Retina (tissue), 1 donor: ENCODE results near the gene TRAPPC1.

Source experiments
- DNase-seq: peaks from one replicate; pipeline ENCODE4 v3.0.0-alpha.2; 2016

Gene TRAPPC1

DNA sequence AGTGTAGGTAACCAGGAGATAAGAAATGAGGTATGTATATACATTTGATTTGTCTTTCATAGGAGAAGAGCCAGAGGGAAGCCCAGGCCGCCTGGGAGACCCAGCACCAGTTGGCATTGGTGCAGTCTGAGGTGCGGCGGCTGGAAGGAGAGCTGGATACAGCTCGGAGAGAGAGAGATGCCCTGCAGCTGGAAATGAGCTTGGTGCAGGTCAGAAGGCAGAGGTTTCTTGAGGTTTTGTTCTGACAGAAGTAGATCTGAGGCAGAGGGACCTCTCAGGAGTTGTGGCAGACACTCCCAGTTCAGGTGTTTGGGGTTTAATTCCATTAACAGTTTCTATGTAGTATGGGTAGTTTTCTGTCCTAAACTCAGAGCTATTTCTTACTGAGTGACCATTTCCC lies 8.3 kb upstream of the TRAPPC1 start:
- no peak for DNase-seq

DNA sequence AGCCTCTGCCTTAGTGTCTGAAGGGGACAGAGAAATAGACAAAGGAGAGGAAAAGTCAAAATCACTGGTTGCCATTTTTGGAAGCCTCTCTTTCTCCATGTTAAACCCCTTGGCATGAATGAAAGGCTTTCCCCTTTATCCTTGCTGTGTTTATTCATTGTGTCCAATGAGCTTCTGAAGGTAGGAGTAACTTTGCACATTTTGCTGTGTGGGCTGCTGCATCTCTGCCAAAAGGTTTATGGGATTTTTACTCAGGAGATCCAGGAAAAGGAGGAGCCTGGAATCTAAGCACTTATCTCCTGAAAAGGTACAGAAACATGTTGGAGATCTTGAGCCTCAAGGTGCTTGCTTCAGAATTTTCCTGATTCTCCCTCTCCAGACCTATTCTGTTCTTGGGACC lies 4.1 kb upstream of the TRAPPC1 start:
- DNase-seq, result no peak

DNA sequence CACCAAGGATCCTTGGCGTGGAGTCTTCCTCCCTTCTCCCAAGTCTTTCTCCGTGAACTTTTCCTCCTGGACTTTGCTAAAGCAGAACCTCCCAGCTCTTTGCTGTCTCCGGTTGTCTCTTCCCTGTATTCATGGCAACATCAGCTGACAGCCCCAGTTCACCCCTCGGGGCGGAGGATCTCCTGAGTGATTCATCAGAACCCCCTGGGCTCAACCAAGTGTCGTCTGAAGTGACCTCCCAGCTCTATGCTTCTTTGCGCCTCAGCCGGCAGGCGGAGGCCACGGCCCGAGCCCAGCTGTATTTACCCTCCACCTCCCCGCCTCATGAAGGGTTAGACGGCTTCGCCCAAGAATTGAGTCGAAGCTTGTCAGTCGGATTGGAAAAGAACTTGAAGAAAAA lies 1.2 kb upstream of the TRAPPC1 start:
- no peak for DNase-seq

DNA sequence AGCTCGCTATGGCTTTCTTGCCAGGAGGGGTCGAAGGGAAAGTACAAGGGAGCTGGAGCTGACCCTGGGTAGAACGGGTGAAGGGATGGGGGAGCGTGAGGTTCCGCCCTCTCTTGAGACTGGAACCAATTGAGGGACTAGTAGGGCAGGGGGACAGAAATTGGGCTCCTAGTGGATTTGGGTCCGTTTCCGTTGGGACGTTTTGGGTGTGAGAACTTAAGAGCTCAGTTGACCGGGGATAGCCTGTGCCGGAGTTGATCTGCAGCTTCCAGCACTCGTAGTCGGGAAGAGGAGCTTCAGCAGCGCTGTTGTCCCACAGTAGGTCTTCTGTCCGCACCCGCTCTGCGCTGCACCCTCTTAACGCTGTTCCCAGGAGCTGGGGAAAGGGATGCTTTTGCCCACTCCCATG lies 741 bp upstream of the TRAPPC1 start:
- DNase-seq, result no peak

DNA sequence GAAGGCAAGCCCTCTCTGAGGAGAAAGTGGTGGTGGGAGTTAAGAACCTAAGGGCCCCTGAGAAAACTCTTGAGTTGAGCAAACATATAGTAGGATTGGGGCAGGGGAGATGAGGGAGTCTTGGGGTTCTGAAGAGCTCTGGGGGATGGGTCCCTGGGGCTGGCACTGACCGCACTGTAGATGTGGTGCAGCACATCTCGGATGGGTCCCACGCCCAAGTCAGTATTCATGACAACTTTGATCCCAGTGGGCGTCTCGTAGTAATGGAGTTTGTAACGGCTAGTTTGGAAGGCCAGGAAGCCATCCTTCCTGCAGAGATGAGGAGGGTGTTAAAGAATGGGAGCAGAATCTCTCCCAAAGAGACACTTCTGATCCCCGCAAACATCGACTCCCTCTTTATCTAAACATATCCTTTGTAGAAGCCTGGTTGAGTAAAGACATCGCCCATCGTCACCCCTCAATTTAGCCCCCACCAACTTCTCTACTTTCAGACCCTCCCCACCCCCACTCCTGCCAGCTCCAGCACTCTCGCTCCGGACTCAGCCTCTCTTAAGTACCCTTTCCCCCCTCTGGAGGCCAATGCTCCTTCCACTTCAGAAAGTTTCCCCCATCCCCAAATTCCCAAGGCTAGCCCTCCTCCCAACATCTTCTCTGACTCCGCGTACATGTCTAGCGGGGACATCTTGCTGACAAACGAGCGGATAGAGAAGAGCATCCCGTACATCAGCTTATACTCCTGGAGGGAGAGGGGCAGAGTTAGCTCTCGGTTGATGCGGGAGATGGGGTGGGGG lies 710 bp downstream of the TRAPPC1 start:
- DNase-seq, result no peak

DNA sequence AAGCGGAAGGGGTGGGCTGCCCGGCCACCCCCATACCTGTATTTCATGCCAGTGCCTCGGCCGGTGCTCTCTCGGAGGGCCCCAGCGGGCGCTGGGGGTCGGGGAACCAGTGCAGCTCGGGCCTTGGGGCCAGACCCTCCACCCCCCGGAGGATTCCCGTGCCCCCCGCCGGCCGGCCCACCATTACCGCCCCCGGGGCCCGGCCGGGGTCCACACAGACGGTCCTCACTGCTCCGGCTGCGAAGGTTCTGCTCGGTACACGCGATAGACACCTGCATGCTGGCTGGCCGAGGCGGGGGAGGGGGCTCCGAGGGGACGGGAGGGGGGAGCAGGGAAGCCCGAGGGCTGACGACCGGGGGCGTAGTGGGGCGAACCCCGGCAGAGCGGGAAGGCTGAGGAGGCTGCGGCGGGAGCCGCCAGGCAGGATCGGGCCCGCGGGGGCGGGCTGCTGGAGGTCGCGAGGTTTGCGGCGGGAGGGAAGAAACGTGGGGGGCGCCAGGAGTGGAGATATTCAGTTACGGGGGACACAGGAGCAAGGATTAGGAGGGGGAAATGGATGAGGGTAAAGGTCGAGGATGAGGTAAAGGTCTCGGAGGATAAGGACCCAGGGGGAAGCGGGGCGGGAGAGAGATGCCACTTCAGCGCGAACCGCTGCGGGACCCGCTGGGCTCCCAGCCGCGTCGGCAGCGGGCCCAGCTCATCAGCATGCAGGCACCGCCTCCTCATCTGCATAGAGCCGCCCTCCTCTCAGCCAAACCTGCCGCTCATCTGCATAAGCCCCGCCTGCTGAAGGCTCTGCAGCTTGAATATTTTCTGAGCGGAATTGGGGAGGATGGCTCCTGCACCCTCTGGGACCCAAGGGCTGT lies 2.4 kb downstream of the TRAPPC1 start, which contains the start of gene KCNAB3:
Gene KCNAB3 (minus strand): TSS at position 699 of the 866 bp plus-strand sequence. CDS start 421 bp downstream, at position 278.
- DNase-seq, result peak; percentile 86

DNA sequence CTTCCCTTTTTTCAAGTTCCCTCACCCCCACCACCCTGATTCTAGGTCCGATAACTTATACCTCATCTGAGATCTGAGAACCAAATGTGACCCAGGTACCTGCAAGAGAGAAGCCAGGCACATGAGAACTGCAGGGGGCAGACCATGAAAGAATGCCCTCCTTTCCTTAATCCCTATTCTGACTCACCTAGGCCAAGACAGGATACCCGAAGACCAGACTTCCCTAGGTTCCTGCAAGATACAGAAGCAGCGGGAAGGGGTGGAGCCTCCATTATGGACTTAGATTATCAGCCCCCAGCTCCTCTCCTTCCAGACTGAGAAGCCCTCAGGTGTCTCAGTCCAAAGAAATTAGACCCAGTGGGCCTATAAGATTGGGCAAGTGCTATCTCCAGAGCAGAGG lies 4.2 kb downstream of the TRAPPC1 start:
- no peak for DNase-seq

DNA sequence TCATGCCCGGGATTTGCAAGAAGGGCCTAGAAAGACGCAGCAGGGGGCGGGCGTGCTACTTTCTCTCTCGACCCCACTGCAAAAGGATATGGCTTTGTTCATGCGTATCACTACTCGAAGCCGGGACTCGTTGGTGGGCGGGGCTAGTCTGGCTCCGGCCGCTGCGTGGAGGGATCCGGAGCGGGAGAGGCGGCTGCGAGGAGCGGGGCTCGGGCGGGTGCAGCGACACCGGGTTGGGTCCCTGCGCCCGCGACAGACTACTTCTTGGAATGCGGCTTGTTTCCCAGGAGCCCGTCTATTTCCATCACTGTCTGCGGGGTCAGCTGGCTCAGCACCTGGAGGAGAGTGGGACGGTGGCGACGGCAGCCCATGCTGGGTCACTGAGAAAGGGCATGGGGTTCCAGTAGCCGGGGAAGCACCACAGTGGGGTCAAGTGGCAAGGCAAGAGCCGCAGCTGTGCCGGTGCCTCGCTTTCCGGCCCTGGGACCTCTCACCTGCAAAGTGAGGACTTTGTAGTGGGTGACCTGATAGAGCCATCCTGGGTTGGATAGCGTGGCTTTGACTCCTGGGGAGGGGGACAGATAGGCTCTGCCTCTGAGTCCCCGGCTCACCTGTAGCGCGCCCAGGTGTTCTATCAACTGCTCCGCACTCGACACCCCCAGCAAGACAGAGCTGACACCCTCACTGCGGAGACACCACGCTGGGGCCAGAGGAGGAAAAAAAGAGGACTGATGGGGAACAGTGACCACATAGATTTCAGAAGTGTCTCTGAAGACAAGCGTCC lies 8.7 kb downstream of the TRAPPC1 start:
- DNase-seq, result peak; percentile 93

DNA sequence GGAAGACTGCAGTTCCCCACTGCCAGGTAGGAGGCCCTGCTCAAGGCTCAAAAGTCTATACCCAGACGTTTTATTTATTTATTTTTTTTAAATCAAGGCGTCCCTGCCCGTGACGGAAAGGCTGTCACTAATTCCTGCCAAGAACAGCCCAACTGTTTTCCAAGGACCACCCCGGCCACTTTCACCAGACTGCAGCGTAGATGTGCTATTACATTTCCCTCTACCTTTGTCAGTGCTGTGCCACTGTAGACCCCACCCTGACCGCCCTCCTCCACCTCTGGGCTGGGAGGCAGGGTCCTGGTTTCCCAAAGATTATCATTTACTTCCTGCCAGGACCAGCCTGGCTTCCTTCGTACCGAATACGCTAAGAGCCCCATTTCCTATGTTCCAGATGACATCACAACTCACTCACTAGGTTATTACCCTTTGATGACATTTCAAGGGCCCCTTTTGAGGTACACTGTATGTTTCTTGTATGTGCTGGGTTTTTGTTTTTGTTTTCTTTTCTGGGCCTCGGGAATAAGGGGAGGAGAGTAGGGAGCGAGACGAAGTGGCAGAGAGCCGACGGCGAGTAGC lies 9.4 kb downstream of the TRAPPC1 start:
- DNase-seq, result no peak

DNA sequence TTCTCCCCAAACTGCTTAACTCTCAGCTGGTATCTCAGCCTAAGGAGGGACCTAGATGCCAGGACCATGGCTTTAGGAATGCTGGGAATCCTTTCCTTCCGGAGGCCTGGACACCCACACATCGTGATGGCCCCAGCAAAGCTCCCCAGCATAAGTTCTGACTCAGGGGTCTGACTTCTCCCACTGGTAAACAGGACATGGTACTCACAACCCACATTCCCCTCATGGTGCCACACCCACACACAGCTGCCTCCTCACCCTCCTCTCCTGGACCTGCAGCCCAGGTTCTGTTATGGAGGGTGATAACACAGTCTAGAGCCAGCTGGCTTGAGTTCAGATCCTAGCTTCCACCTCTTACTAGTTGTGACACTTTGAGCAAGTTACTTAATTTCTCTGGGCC lies 14.9 kb downstream of the TRAPPC1 start:
- no peak for DNase-seq

DNA sequence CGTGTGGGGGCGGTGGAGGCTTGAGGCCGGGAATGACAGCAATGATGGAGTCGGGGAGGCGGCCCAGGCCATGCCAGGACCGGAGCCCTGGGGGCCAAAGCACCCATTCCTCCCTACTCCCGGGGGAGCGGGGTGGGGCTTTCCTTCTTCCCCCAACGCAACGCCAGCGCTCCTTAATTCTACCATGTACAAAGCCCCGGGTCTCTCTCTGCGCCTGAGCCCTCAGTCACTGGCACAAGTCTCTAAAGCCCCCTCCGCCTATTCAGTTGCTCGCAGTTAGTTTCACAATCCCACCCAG lies 15.4 kb downstream of the TRAPPC1 start:
- no peak for DNase-seq

DNA sequence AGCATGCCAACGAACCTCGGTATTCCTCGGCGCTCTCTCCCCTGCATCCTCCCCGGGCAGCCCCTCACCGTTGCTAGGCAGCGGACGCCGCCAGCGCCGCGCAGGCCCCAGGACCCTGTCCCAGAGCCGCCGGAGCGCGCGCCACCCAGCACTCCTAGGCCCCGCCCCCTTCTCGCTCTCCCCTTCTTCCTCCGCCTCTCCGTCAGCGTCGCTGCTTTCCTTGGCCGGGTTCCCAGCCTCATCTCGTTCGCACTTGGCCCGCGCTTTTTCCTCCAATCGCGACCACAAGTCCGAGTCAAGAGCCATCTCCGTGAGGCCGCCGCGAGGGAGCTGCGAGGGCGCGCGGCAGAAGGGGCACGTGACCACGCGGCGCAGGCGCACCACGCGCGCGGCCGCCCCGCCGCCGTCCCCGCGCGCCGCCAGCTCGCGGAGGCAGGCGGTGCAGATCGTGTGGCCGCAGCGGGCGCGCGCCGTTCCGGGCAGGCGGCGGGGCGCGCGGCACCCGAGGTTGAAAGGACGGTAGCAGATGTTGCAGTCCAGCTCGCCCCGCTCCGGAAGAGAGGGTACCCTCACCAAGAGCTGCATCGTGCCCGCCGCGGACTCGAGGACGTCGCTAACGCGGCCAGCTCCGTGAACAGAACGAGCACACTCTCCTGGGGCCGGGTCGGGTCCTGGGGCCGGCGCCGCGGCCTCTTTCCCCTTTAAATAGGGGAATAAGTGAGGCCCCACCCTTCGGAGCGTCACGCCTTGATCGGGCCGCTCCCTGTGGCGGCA lies 15.9 kb downstream of the TRAPPC1 start, which contains the start of gene RNF227:
Gene RNF227 (minus strand): TSS at position 679 of the 774 bp plus-strand sequence. CDS start 94 bp downstream, at position 585.
- peak; percentile 97 for DNase-seq

DNA sequence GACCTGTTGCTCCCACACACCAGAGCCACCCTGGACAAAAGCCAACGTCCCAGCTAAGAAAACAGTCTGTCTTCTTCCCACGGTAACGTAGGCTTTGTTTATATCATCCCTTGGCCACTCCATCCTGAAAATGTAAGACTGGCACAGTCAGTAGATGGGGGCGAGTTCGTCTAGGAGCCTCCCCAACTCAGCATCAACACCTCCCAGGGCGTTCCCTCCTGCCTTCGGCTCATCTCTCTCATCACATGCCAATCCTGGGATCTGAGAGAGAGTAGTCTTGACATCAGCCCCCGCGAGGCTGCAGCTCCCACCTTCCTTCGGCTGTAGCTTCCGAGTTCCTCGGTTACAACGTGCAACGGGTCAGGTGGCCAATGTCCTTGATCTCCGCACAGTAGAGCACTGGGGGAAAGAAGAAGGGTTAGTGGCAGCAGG lies 16.6 kb downstream of the TRAPPC1 start:
- no peak for DNase-seq

DNA sequence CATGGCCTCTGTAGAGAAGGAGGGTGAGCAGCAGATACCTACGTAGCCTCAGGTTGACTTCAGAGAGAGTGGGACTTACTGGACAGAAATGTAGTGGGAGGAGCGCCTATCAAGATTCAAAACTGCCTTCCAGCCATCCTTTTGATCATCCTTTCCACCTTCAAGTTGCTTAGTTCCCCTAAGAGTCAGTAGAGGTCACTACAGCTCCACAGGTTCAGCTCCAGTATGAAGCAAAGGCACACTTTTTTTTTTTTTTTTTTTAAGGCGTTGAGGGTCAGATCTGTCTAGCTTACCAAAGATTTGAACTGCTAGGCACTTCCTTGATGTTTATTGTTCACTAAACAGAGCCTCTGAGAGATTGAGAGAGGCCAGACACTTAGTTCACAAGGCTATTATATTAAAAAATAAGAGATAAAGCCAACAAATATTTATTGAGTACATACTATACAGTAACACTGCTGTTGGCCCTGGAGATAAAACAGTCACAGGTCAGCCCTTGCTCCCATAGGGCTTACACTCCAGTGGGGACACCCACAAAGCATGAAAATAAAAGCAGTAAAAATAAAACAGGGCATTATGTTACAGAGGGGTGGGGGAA lies 18.7 kb downstream of the TRAPPC1 start:
- DNase-seq, result peak; percentile 46

DNA sequence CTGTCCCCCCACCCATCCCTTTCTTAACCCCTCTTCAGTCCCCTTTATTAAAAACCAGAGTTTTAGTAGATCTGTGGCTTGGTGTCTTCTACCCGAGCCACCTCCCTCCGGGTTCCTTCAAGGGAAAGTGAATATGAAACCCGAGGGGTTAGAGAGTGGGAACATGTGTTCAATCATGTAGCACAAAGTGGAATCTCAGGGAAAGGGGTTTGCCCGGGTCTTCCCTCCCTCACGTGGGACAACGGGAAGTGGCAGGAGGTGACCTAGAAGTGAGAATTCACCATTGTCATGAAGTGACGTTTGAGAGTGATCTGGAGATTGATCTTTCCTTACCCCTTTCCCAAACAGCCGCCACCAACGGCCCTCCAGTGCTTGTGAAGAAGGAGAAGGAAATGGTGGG lies 20.6 kb downstream of the TRAPPC1 start:
- DNase-seq, result no peak

DNA sequence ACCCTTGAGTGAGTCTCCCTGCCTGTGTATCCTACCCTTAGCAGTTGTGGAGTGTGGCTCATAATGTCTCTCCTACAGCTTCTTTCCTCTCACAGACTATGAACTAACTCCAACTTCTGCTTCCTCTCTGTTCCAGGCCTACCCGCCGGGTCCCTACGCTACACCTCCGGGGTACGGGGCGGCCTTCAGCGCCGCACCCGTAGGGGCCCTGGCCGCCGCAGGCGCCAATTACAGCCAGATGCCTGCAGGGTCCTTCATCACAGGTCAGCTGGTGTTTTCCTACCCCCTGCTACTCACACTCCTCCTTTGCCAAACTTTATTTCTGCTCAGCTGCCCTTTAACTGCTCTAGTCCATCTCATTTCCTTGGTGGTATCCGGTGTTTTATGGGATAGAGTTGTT lies 21.0 kb downstream of the TRAPPC1 start:
- no peak for DNase-seq

DNA sequence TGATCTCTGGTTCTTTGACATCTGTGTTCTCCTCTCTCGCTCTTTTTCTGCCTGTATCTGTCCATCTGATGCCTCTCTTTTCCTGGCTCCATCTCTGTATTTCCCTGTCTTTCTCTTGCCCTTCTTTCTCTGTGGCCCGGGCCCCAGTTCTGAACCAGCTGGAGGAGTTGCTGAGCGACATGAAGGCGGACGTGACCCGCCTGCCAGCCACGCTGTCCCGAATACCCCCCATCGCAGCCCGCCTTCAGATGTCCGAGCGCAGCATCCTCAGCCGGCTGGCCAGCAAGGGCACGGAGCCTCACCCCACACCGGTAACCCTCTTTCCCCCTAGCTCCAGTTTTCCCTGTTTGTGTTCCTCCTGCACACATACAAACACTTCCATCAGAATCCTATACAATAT lies 21.5 kb downstream of the TRAPPC1 start:
- no peak for DNase-seq

DNA sequence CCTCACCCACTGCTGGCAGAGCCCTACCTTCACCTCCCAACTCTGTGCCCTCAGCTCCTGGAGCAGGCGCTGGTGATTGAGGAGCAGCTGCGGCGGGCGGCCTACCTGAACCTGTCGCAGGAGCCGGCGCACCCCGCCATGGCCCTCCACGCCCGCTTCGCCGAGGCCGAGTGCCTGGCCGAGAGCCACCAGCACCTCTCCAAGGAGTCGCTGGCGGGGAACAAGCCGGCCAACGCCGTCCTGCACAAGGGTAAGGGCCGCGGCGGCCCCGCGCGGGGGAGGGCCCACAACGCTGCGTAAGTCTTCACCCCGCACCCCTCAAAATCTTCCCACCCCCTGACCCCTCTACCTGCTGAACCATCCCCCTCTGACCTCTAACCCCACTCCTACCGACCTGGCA lies 22.7 kb downstream of the TRAPPC1 start:
- no peak for DNase-seq

DNA sequence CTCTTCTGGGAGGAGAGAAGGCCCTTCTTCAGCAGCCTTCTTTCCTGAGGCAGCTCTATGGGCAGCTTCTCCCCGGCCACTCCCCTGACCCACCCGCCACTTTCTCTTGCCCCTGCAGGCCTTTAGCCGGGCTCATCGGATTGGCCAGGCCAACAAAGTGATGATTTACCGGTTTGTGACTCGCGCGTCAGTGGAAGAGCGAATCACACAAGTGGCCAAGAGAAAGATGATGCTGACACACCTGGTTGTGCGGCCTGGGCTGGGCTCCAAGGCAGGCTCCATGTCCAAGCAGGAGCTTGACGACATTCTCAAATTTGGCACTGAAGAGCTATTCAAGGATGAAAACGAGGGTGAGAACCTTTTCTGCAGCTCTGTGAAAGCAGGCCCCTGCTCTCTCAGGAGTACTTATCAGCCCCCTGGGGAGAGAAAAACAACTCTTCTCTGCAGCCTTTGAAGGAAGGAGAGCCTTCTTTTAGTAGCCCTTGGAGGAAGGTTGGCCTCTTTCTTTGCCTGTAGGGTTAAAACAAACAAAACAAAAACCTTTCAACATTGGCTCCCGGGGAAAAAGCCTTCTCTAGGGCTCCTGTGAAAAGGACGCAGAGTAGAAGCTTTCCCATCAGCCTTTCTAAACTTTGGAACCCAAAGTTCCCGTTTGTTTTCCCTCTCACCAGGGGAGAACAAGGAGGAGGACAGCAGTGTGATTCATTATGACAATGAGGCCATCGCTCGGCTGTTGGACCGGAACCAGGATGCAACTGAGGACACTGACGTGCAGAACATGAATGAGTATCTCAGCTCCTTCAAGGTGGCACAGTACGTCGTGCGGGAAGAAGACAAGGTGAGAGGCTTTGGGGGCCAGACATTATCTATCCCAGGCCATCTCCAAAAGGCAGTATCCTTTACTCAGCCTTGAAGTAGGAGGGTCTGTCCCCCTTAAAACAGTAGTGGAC lies 28.3 kb downstream of the TRAPPC1 start:
- DNase-seq, result no peak

DNA sequence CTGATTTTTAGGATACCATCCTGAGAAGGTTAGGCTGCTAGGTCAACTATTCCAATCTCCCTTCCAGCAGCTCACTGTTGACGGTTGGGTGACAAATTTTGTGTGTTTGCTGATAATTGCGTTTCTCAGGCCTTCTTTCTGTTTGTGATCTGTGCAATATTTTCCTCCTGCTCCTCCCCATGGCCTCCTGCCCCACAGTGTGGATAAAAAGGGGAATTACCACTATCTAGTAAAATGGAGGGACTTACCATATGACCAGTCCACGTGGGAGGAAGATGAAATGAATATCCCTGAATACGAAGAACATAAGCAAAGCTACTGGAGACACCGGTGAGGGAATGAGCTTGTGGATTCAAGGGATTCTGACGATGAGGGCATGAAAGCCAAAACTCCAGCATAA lies 34.0 kb downstream of the TRAPPC1 start:
- no peak for DNase-seq
